ENCODE results near the gene COL9A3.

- TF ChIP-seq POLR2A (IDR thresholded peaks at IDR 0.05): no peak
- no peak for TF ChIP-seq CTCF (IDR thresholded peaks at IDR 0.05)
Measured at GRCh38 chr20:62839261-62839660, 22.4 kb downstream of the COL9A3 start.
